ENCODE measurements around the gene SHANK2. TPM values are rescaled to one million over a fixed set of nuclear protein-coding genes. Genes with fewer than 3 reads are reported as not detected.

Gene SHANK2
- total and polyA plus RNA-seq, 5 donors, result 0.03 to 0.26 (median 0.17) TPM

GRCh38 chr11:71285111-71285510, 32.7 kb upstream of the SHANK2 start:
- intact Hi-C loops (cut with DNase I), result no loop called here
- ATAC-seq (no peak), DNase-seq (no peak)
- 78% methylated on average over 14 of the region's 14 CpGs for WGBS
- no peak overlapping the region for H3K27ac ChIP-seq (ENCODE audit: low read length)
- H3K4me1 ChIP-seq (ENCODE audit: control insufficient read depth, insufficient read depth, low read length), result no peaks in the 10 kb centered on the region
- H3K4me3 ChIP-seq (ENCODE audit: low read length), result no peak overlapping the region
- H3K9me3 ChIP-seq (ENCODE audit: control insufficient read depth, low read length), result no peaks in the 10 kb centered on the region
- H3K27me3 ChIP-seq (ENCODE audit: control insufficient read depth, insufficient read depth), result no peaks in the 10 kb centered on the region

GRCh38 chr11:71284525-71285092, 32.2 kb upstream of the SHANK2 start:
- Histone ChIP-seq H3K4me3 (ENCODE audit: low read length) (no peak overlapping the region), H3K4me1 (ENCODE audit: control insufficient read depth, insufficient read depth, low read length) (no peaks in the 10 kb centered on the region), H3K27ac (ENCODE audit: low read length) (no peak overlapping the region), H3K27me3 (ENCODE audit: control insufficient read depth, insufficient read depth) (no peaks in the 10 kb centered on the region), H3K9me3 (ENCODE audit: control insufficient read depth, low read length) (no peaks in the 10 kb centered on the region)
- intact Hi-C loops (cut with DNase I), result no loop called here
- ATAC-seq (no peak), DNase-seq (no peak)
- WGBS, result 63% methylated on average over 2 of the region's 2 CpGs

- H3K4me3 ChIP-seq (ENCODE audit: low read length), result no peak overlapping the region
- ATAC-seq (peak in 1 of 2 donors; percentile 31), DNase-seq (no peak)
- no peaks in the 10 kb centered on the region for H3K9me3 ChIP-seq (ENCODE audit: control insufficient read depth, low read length)
- H3K4me1 ChIP-seq (ENCODE audit: control insufficient read depth, insufficient read depth, low read length), result no peaks in the 10 kb centered on the region
- H3K27ac ChIP-seq (ENCODE audit: low read length), result no peak overlapping the region
- WGBS, result 76% methylated on average over 16 of the region's 16 CpGs
- intact Hi-C loops (cut with DNase I), result no loop called here
- H3K27me3 ChIP-seq (ENCODE audit: control insufficient read depth, insufficient read depth), result no peaks in the 10 kb centered on the region
These were observed 31.6 kb upstream of the SHANK2 start for GRCh38 chr11:71283971-71284441.

GRCh38 chr11:71282581-71283351, 30.4 kb upstream of the SHANK2 start:
- H3K9me3 ChIP-seq (ENCODE audit: control insufficient read depth, low read length), result no peaks in the 10 kb centered on the region
- H3K27me3 ChIP-seq (ENCODE audit: control insufficient read depth, insufficient read depth), result no peaks in the 10 kb centered on the region
- intact Hi-C loops (cut with DNase I), result no loop called here
- 72% methylated on average over 15 of the region's 15 CpGs for WGBS
- ATAC-seq (no peak), DNase-seq (no peak)
- H3K4me1 ChIP-seq (ENCODE audit: control insufficient read depth, insufficient read depth, low read length), result no peaks in the 10 kb centered on the region
- no peak overlapping the region for H3K27ac ChIP-seq (ENCODE audit: low read length)
- no peak overlapping the region for H3K4me3 ChIP-seq (ENCODE audit: low read length)

- DNase-seq (no peak), ATAC-seq (no peak)
- no peak overlapping the region for H3K27ac ChIP-seq (ENCODE audit: low read length)
- no peaks in the 10 kb centered on the region for H3K27me3 ChIP-seq (ENCODE audit: control insufficient read depth, insufficient read depth)
- intact Hi-C loops (cut with DNase I), result no loop called here
- WGBS, result 77% methylated on average over 7 of the region's 7 CpGs
- no peaks in the 10 kb centered on the region for H3K9me3 ChIP-seq (ENCODE audit: control insufficient read depth, low read length)
- no peak overlapping the region for H3K4me3 ChIP-seq (ENCODE audit: low read length)
- no peaks in the 10 kb centered on the region for H3K4me1 ChIP-seq (ENCODE audit: control insufficient read depth, insufficient read depth, low read length)
These were observed 29.5 kb upstream of the SHANK2 start for GRCh38 chr11:71281831-71282230.

GRCh38 chr11:71281204-71281603, 28.8 kb upstream of the SHANK2 start:
- H3K27me3 ChIP-seq (ENCODE audit: control insufficient read depth, insufficient read depth), result no peaks in the 10 kb centered on the region
- no peak overlapping the region for H3K27ac ChIP-seq (ENCODE audit: low read length)
- H3K9me3 ChIP-seq (ENCODE audit: control insufficient read depth, low read length), result no peaks in the 10 kb centered on the region
- H3K4me3 ChIP-seq (ENCODE audit: low read length), result no peak overlapping the region
- no peaks in the 10 kb centered on the region for H3K4me1 ChIP-seq (ENCODE audit: control insufficient read depth, insufficient read depth, low read length)
- no peak for ATAC-seq
- intact Hi-C loops (cut with DNase I), result no loop called here
- DNase-seq, result no peak
- WGBS, result 88% methylated on average over 3 of the region's 3 CpGs

GRCh38 chr11:71279916-71280645, 27.7 kb upstream of the SHANK2 start:
- Histone ChIP-seq H3K27ac (ENCODE audit: low read length) (no peak overlapping the region), H3K4me3 (ENCODE audit: low read length) (no peak overlapping the region), H3K4me1 (ENCODE audit: control insufficient read depth, insufficient read depth, low read length) (no peaks in the 10 kb centered on the region), H3K9me3 (ENCODE audit: control insufficient read depth, low read length) (no peaks in the 10 kb centered on the region), H3K27me3 (ENCODE audit: control insufficient read depth, insufficient read depth) (no peaks in the 10 kb centered on the region)
- no peak for DNase-seq
- WGBS, result 74% methylated on average over 14 of the region's 14 CpGs
- intact Hi-C loops (cut with DNase I), result no loop called here
- no peak for ATAC-seq

GRCh38 chr11:71272161-71272560, 19.8 kb upstream of the SHANK2 start:
- Histone ChIP-seq H3K27me3 (ENCODE audit: control insufficient read depth, insufficient read depth) (peaks cover 2% of the 10 kb centered on the region), H3K4me3 (ENCODE audit: low read length) (no peak overlapping the region), H3K27ac (ENCODE audit: low read length) (no peak overlapping the region), H3K4me1 (ENCODE audit: control insufficient read depth, insufficient read depth, low read length) (no peaks in the 10 kb centered on the region), H3K9me3 (ENCODE audit: control insufficient read depth, low read length) (no peaks in the 10 kb centered on the region)
- DNase-seq (no peak), ATAC-seq (no peak)
- intact Hi-C loops (cut with DNase I), result no loop called here
- 85% methylated on average over 3 of the region's 3 CpGs for WGBS

- 78% methylated on average over 16 of the region's 16 CpGs for WGBS
- intact Hi-C loops (cut with DNase I), result no loop called here
- ATAC-seq (no peak), DNase-seq (no peak)
- H3K4me3 ChIP-seq (ENCODE audit: low read length), result no peak overlapping the region
- peaks cover 2% of the 10 kb centered on the region for H3K27me3 ChIP-seq (ENCODE audit: control insufficient read depth, insufficient read depth)
- H3K27ac ChIP-seq (ENCODE audit: low read length), result no peak overlapping the region
- H3K9me3 ChIP-seq (ENCODE audit: control insufficient read depth, low read length), result no peaks in the 10 kb centered on the region
- no peaks in the 10 kb centered on the region for H3K4me1 ChIP-seq (ENCODE audit: control insufficient read depth, insufficient read depth, low read length)
These were observed 17.5 kb upstream of the SHANK2 start for GRCh38 chr11:71269603-71270511.

GRCh38 chr11:71268706-71269321, 16.4 kb upstream of the SHANK2 start:
- Histone ChIP-seq H3K4me1 (ENCODE audit: control insufficient read depth, insufficient read depth, low read length) (no peaks in the 10 kb centered on the region), H3K4me3 (ENCODE audit: low read length) (no peak overlapping the region), H3K27ac (ENCODE audit: low read length) (no peak overlapping the region), H3K9me3 (ENCODE audit: control insufficient read depth, low read length) (no peaks in the 10 kb centered on the region), H3K27me3 (ENCODE audit: control insufficient read depth, insufficient read depth) (peaks cover 2% of the 10 kb centered on the region)
- ATAC-seq (no peak), DNase-seq (no peak)
- 76% methylated on average over 11 of the region's 11 CpGs for WGBS
- intact Hi-C loops (cut with DNase I), result no loop called here
